ENCODE results near the gene LIPT2.
A peak's percentile ranks its signal among the peaks of the same experiment; 100 is the strongest.
"Not testable (repeated sequence)": the region's sequence is repeated elsewhere in the genome, so short reads cannot be mapped to it uniquely, and the experiment has no call there.

The LIPT2 gene

GRCh38 chr11:74492974-74493790 lies at the start of gene LIPT2:
Gene LIPT2, minus strand, starts transcription at chr11:74493724. Its CDS starts 21 bp downstream, at chr11:74493703.
- peak; percentile 94 for DNase-seq (ENCODE audit: low read depth, low spot score)
- peak within 1 kb of the TSS; percentile 92 for H3K27ac ChIP-seq

GRCh38 chr11:74541466-74541865 lies 47.9 kb upstream of the LIPT2 start:
- no peak for DNase-seq (ENCODE audit: low read depth, low spot score)
- H3K27ac ChIP-seq: no peak overlapping the region

- DNase-seq (ENCODE audit: low read depth, low spot score): no peak
- no peak overlapping the region for H3K27ac ChIP-seq
These were observed 46.7 kb upstream of the LIPT2 start for GRCh38 chr11:74540270-74540669.

- no peak for DNase-seq (ENCODE audit: low read depth, low spot score)
- H3K27ac ChIP-seq: no peak overlapping the region
These were observed 45.2 kb upstream of the LIPT2 start for GRCh38 chr11:74538680-74539079.

GRCh38 chr11:74535371-74536160 lies 42.0 kb upstream of the LIPT2 start:
- DNase-seq (ENCODE audit: low read depth, low spot score): no peak
- no peak overlapping the region for H3K27ac ChIP-seq

GRCh38 chr11:74534946-74535275 lies 41.4 kb upstream of the LIPT2 start:
- H3K27ac ChIP-seq; DNase-seq (ENCODE audit: low read depth, low spot score): not testable (repeated sequence)

GRCh38 chr11:74534216-74534945 lies 40.9 kb upstream of the LIPT2 start:
- H3K27ac ChIP-seq: no peak overlapping the region
- no peak for DNase-seq (ENCODE audit: low read depth, low spot score)

- no peak overlapping the region for H3K27ac ChIP-seq
- no peak for DNase-seq (ENCODE audit: low read depth, low spot score)
These were observed 39.9 kb upstream of the LIPT2 start for GRCh38 chr11:74533421-74533820.

- peak; percentile 56 for DNase-seq (ENCODE audit: low read depth, low spot score)
- H3K27ac ChIP-seq: peak overlapping the region; percentile 24
These were observed 39.1 kb upstream of the LIPT2 start for GRCh38 chr11:74532501-74533246.

GRCh38 chr11:74524978-74525377 lies 31.5 kb upstream of the LIPT2 start:
- no peak for DNase-seq (ENCODE audit: low read depth, low spot score)
- no peak overlapping the region for H3K27ac ChIP-seq

- H3K27ac ChIP-seq: no peak overlapping the region
- DNase-seq (ENCODE audit: low read depth, low spot score): no peak
These were observed 31.0 kb upstream of the LIPT2 start for GRCh38 chr11:74524501-74524900.

- no peak for DNase-seq (ENCODE audit: low read depth, low spot score)
- no peak overlapping the region for H3K27ac ChIP-seq
These were observed 29.3 kb upstream of the LIPT2 start for GRCh38 chr11:74522776-74523175.

- no peak for DNase-seq (ENCODE audit: low read depth, low spot score)
- no peak overlapping the region for H3K27ac ChIP-seq
These were observed 28.2 kb upstream of the LIPT2 start for GRCh38 chr11:74521666-74522252.

- DNase-seq (ENCODE audit: low read depth, low spot score): no peak
- H3K27ac ChIP-seq: no peak overlapping the region
These were observed 27.6 kb upstream of the LIPT2 start for GRCh38 chr11:74520927-74521665.

- no peak for DNase-seq (ENCODE audit: low read depth, low spot score)
- H3K27ac ChIP-seq: no peak overlapping the region
These were observed 26.8 kb upstream of the LIPT2 start for GRCh38 chr11:74520316-74520715.

GRCh38 chr11:74519710-74520109 lies 26.2 kb upstream of the LIPT2 start:
- no peak for DNase-seq (ENCODE audit: low read depth, low spot score)
- H3K27ac ChIP-seq: no peak overlapping the region

GRCh38 chr11:74517592-74517991 lies 24.1 kb upstream of the LIPT2 start:
- not testable (repeated sequence) for DNase-seq (ENCODE audit: low read depth, low spot score); H3K27ac ChIP-seq

GRCh38 chr11:74507582-74507981 lies 14.1 kb upstream of the LIPT2 start:
- H3K27ac ChIP-seq: no peak overlapping the region
- no peak for DNase-seq (ENCODE audit: low read depth, low spot score)

- no peak overlapping the region for H3K27ac ChIP-seq
- DNase-seq (ENCODE audit: low read depth, low spot score): no peak
These were observed 13.3 kb upstream of the LIPT2 start for GRCh38 chr11:74506823-74507222.
